Left hindlimb (tissue), 1 donor: ENCODE measurements around the gene MCUB.

Source experiments
- DNase-seq: peaks from one replicate; pipeline ENCODE4 v3.0.0-alpha.2; 2018

MCUB gene

DNA sequence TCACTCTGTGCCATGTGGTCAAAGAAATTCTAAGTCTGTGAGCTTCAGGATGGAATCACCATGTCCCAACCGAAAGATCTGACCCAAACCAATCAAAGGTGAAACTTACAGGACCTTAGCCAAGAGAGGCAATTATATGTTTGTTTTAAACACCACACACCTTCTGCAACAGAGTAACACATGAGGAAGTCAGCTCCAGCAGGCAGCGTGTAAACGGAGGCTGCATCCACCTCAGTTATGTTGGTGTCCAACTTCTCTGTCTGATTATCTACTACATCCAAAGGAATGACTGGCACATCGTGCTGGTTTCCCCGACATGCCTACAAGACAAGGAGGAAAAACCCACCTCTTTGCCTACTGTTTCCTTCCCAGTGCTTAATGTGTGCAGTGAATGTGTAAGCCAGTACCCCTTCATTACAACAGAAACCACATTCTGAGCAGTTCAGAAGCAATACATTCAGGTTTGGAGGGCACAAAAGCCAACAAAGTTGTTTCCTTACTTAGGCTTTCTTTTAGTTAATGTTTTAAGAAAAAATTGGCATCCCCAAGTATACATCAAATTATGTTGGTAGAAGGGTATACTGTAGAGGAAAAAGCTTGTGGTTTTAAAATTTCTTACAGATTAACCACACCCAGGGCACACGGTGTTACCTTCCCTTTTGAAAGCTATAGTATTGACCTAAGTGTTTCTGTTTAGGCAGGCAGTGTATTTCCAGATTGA is 130.8 kb downstream of the MCUB start:
- DNase-seq = no peak

DNA sequence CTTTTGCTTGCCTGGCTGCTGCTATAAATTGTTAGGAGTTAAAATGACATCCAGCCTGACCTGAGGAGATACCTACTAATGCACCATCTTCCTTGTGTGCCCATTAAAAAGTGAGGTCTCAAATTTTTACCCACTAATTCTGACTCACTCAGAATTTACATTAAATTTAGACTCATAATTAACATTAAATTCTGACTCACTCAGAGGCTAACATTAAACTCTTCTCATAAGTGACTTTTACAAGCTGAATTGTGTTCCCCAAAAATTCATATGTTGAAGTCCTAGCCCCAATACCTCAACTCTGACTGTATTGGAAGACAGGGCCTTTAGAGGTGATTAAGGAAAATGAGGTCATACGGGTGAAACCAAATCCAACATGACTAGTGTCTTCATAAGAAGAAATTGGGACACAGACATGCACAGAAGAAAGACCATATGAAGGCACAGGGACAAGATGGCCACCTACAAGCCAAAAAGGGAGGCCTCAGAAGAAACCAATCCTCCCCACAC is 131.4 kb downstream of the MCUB start:
- DNase-seq = no peak

DNA sequence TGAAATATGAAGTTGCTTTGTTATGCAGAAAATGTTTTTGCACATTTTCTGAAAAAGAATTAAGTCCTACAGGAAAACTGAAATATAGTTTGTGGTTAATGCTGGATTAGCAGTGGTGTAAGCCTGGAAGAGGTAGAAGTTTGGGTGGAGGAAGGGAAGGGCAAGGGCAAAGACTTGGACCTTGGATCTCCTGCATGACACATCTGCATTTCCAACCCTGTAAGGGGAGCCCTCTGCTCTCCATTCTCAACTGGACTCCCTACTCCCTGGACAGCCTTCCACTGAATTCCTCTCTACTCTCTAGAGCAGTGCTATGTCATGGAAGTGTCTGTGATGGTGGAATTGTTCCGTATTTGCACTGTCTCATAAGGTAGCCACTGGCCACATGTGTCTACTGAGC is 138.6 kb downstream of the MCUB start:
- no peak for DNase-seq

DNA sequence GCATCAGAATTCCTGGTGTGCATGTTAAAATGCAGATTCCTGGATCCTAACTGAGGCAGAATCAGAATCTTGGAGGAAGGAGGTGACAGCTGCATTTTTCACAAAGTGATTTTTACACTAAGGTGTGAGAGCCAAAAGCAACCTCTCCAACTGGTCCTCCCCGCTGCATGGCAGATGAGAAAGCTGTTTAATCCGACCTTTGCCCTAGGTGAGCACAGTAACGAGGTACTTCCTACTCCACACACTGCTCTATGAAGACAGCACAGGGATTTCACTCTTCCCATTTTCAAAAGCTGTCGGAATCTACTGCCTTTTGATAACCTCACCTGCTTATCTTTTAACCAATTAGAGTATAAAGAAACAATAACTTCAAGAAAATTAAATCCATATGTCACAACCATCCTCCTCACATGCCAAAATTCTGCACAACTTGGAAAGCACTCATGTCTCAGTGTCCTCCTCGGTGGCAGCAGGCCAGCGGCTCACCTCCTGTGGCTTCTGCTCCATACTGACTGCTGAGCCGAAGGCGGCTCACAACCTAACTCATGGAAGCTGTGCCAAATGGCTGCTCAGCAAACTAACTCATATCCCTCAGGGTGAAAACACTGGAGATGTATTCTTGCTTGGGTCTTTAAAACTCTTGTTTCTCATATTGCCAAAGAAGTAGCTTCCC is 139.6 kb downstream of the MCUB start:
- DNase-seq = no peak

DNA sequence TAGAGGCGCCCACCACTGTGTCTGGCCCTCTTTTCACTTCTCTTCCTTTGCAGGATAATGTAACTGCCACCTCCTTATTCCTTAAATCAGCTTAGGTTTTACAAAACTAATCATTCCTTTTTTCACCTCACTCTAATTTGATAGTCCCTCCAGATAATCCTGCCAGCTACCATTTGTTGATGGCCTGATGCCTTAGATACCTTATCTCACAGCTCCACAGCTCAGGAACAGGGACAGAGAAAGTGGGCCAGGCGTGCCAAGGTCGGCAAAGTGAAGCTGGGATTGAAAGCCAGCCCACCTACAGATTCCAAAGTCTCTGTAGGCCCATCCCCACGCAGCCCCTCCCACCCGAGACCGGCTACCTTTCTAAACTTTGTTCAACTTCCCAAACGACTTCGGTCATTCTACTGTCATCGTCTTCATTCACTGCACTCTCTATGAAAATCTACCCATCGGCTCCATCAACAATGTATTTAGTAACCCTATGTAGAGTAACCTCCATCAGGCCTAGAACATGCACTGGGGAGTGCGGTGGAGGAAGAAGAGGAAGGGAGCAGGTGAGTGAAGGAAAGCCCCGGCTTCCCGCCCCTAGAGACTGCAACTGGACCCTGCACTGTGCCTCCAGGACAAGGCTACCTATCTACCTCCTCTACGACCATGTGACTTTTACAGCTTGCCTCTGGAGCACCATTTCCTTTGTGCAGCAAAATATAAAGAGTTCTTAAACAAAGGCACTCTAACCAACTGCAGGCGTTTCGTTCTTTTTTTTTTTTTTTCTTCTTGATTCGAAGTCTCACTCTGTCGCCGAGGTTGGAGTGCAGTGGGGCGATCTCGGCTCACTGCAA is 141.7 kb downstream of the MCUB start:
- DNase-seq = no peak

- DNase-seq = peak; percentile 84
These were observed 143.1 kb downstream of the MCUB start, which contains the start of gene CASP6 for GRCh38 chr4:109702950-109703663. TSS of gene CASP6 (minus strand) at chr4:109703445. CDS start at chr4:109703395, 50 bp downstream.

- DNase-seq = no peak
These were observed 143.8 kb downstream of the MCUB start for GRCh38 chr4:109703664-109704361.

- DNase-seq = no peak
These were observed 148.4 kb downstream of the MCUB start for GRCh38 chr4:109708435-109708834.

- DNase-seq = no peak
These were observed 148.9 kb downstream of the MCUB start for GRCh38 chr4:109708990-109709389.

- DNase-seq = no peak
These were observed 153.5 kb downstream of the MCUB start for GRCh38 chr4:109713500-109713899.

- DNase-seq = no peak
These were observed 158.7 kb downstream of the MCUB start for GRCh38 chr4:109718759-109719158.

GRCh38 chr4:109719604-109720003 is 159.6 kb downstream of the MCUB start:
- DNase-seq = no peak

GRCh38 chr4:109721033-109721432 is 161.0 kb downstream of the MCUB start:
- DNase-seq = no peak

DNA sequence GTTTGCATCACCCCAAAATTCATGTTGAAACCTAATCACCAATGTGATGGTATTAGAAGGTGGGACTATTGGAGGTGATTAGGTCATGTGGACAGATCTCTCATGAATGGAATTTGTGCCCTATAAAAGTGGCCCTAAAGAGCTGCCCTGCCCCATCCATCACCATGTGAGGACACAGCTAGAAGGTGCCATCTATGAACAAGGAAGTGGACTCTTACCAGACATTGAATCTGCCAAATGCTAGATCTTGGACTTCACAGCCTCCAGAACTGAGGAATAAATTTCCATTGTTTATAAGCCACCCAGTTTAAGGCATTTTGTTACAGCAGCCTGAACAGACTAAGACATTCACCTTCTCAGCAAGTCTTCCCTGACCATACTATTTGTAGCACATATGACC is 162.3 kb downstream of the MCUB start:
- DNase-seq = no peak

GRCh38 chr4:109723110-109723509 is 163.1 kb downstream of the MCUB start:
- no peak for DNase-seq

DNA sequence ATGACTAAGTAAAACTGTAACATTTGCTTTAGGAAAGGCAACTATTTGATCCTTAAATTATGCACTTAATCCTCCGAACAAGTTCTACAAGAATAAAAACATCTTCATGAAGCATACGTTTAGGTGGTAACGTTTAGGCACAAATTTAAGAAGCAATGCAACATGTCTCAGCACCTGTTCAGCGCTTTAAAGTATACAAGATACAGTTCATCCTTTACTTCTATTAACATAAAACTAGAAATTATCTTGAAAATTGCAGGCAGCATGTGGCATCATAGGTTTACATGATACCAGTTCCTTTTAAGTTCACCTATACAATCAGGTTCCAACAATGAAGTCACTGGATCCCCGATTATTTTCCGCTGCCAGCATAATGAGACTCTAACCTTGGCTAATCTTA is 168.3 kb downstream of the MCUB start:
- DNase-seq = no peak

GRCh38 chr4:109729117-109729717 is 169.2 kb downstream of the MCUB start:
- DNase-seq = no peak

- DNase-seq = peak; percentile 82
These were observed 169.9 kb downstream of the MCUB start, which contains the start of gene PLA2G12A for GRCh38 chr4:109729718-109730618. TSS of gene PLA2G12A (minus strand) at chr4:109730070. CDS start at chr4:109729809, 261 bp downstream.

DNA sequence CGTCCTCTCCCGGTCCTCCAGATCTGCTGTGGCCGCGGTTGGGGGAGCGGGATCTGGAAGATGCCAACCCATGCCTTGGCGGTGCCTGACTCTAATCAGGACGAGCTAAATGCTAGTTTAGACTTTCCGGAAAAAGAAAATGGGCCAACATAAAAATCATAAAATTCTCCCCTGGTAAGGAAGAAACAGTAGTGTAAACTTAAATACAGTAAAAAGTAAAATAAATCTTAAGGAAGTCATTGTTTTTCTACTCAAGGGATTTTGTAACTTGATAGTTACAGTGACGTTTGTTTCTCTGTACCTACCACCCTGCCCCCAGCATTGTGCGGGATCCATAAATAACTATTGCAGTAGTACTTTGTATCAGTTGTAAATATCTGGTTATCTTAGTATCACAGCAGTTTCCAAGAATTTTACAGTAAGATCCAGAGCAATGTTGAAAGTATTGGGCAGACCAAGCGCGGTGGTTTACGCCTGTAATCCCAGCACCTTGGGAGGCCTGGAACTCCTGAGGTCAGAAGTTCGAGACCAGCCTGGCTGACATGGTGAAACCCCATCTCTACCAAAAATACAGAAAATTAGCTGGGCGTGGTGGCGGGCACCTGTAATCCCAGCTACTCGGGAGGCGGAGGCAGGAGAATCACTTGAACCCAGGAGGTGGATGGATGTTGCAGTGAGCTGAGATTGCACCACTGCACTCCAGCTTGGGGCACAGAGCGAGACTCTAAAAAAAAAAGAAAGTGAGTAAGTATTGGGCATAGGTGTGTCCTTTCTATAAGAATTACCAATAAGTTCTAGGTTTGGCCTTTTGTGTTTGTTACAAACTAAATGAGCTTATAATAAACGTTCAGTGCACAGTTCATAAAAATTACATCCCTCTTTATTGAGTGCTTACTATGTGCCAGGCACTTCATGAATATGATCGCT is 170.8 kb downstream of the MCUB start:
- no peak for DNase-seq
